K562 (cell line): Measurements from ENCODE around the gene TGM1. TPM values are rescaled to one million over a fixed set of nuclear protein-coding genes. Genes with fewer than 3 reads are reported as not detected.

ENCODE experiments used
- ATAC-seq: fragments of 200-7000 bp; cut with Tn5 transposase; 3 replicates; pipeline ENCODE4 v1.9.1; 2020; ENCODE audit warnings: moderate library complexity
- BruUV-seq: library from RNA; stranded (reverse); fragments of 400-500 nt; replicated peaks from 2 replicates; lab custom pipeline; 2021; lab: Mats Ljungman, UMichigan
- CTCF ChIA-PET: fragments of 300-600 bp; formaldehyde crosslinking; extraction: SDS; loops from one replicate; lab custom pipeline; 2021; ENCODE audit warnings: low intra/inter-chr PET ratio; lab: Yijun Ruan, JAX
- POLR2A ChIA-PET: fragments of 300-600, 350-650 bp; sonication (Branson Sonifier 250); formaldehyde crosslinking; extraction: SDS; loops from one replicate; lab custom pipeline; 2021; ENCODE audit warnings: antibody characterized with exemption, inconsistent platforms; lab: Yijun Ruan, JAX
- DNase-seq, 4 experiments: peaks; one replicate each; pipeline versions ENCODE4 v3.0.0 to v3.0.0-alpha.2; 2011 to 2018; ENCODE audit warnings: low spot score in 3 of 4, mixed read lengths in 3 of 4; ENCODE audit errors: extremely low read depth in 1 of 4
- FAIRE-seq: peaks from 2 replicates; lab custom pipeline; 2011; peaks lifted over from hg19 to GRCh38; lab: Jason Lieb, UNC
- H2AFZ ChIP-seq: 2 replicates; pipeline ENCODE4 v1.6.0; 2011; ENCODE audit warnings: low read depth, low read length, control low read depth, inconsistent platforms
- H3K27ac ChIP-seq: fragments of 200-600 bp; 3 replicates; pipeline ENCODE4 v1.8.0; 2011; ENCODE audit warnings: low read depth, mild to moderate bottlenecking, control low read depth, inconsistent platforms, low read length, moderate library complexity, mixed read lengths; ENCODE audit errors: extremely low read depth
- H3K27me3 ChIP-seq, 2 experiments: fragments of 300-600 bp in 1 of 2; 2 replicates in 1 of 2; 3 replicates in 1 of 2; pipeline versions ENCODE4 v1.6.0 to v1.8.0; 2011; ENCODE audit warnings: inconsistent platforms in 2 of 2, low read length in 2 of 2, mild to moderate bottlenecking in 1 of 2, mixed read lengths in 1 of 2, moderate library complexity in 1 of 2; ENCODE audit not compliant: control insufficient read depth in 2 of 2, insufficient read depth in 2 of 2
- H3K36me3 ChIP-seq: fragments of 300-600 bp; 3 replicates; pipeline ENCODE4 v1.8.0; 2011; ENCODE audit warnings: mild to moderate bottlenecking, low read length, inconsistent platforms; ENCODE audit not compliant: control insufficient read depth, insufficient read depth
- H3K4me1 ChIP-seq, 2 experiments: fragments of 200-600 bp in 1 of 2; replicated peaks in 1 of 2; 2 replicates in 1 of 2; 3 replicates in 1 of 2; pipeline versions ENCODE4 v1.5.1 to v1.8.0; 2011; ENCODE audit warnings: inconsistent platforms in 2 of 2, low read length in 2 of 2, mild to moderate bottlenecking in 1 of 2, mixed read lengths in 1 of 2, moderate library complexity in 1 of 2; ENCODE audit not compliant: control insufficient read depth in 2 of 2, insufficient read depth in 2 of 2
- H3K4me2 ChIP-seq: 2 replicates; pipeline ENCODE4 v1.6.1; 2011; ENCODE audit warnings: low read length, control low read depth, inconsistent platforms, mixed read lengths; ENCODE audit not compliant: insufficient read depth
- H3K4me3 ChIP-seq: fragments of 200-600 bp; sonication (generic), shearing (Covaris generic); 2 replicates; pipeline ENCODE4 v1.5.1; 2016; ENCODE audit warnings: control low read depth, inconsistent platforms
- H3K79me2 ChIP-seq: fragments of 200-600 bp; 3 replicates; pipeline ENCODE4 v1.8.0; 2011; ENCODE audit warnings: low read length, inconsistent platforms; ENCODE audit not compliant: control insufficient read depth, insufficient read depth
- H3K9ac ChIP-seq, 2 experiments: 2 replicates each; pipeline versions ENCODE4 v1.6.0 to v1.6.1; 2011; ENCODE audit warnings: low read depth in 2 of 2, low read length in 2 of 2, control low read depth in 1 of 2, inconsistent platforms in 1 of 2, mild to moderate bottlenecking in 1 of 2, mixed read lengths in 1 of 2; ENCODE audit not compliant: insufficient read depth in 1 of 2
- H3K9me1 ChIP-seq: one replicate; pipeline ENCODE4 v1.6.0; 2011; ENCODE audit warnings: inconsistent platforms, mild to moderate bottlenecking, low read length, moderate library complexity; ENCODE audit not compliant: control insufficient read depth, insufficient read depth
- H3K9me3 ChIP-seq: replicated peaks from 2 replicates; pipeline ENCODE4 v1.5.1; 2011; ENCODE audit warnings: low read depth, low read length, inconsistent platforms; ENCODE audit not compliant: control insufficient read depth, insufficient read depth
- H4K20me1 ChIP-seq: replicated peaks from 2 replicates; pipeline ENCODE4 v1.6.1; 2011; ENCODE audit warnings: low read length, inconsistent platforms, mixed read lengths; ENCODE audit not compliant: control insufficient read depth, insufficient read depth
- BMI1 ChIP-seq: fragments of 150-350 bp; IDR thresholded peaks from 2 replicates; pipeline ENCODE4 v1.6.1; 2014; ENCODE audit warnings: low read length
- ELK3 ChIP-seq: fragments of 450-650 bp; formaldehyde crosslinking; IDR thresholded peaks from 2 replicates; pipeline ENCODE4 v1.4.0; 2020; ENCODE audit warnings: mild to moderate bottlenecking
- FUS ChIP-seq: fragments of 200-400 bp; formaldehyde crosslinking; optimal IDR thresholded peaks from 2 replicates; pipeline ENCODE3; 2017; ENCODE audit warnings: low read depth, low read length
- GABPB1 ChIP-seq: sonication (generic); formaldehyde crosslinking; IDR thresholded peaks from 2 replicates; pipeline ENCODE4 v1.8.0; 2022; ENCODE audit warnings: mild to moderate bottlenecking, missing genetic modification reagents
- HMG20B ChIP-seq: fragments of 250-450 bp; sonication (Bioruptor Pico); IDR thresholded peaks from 2 replicates; pipeline ENCODE4 v1.5.0; 2021; ENCODE audit warnings: mild to moderate bottlenecking
- L3MBTL2 ChIP-seq: fragments of 450-650 bp; IDR thresholded peaks from 2 replicates; pipeline ENCODE4 v1.6.1; 2016; ENCODE audit warnings: mild to moderate bottlenecking, moderate library complexity
- MAFG ChIP-seq: fragments of 450-650 bp; conservative IDR thresholded peaks from 2 replicates; pipeline ENCODE4 v1.6.1; 2016; ENCODE audit warnings: missing genetic modification characterization, missing compliant biosample characterization
- MCM5 ChIP-seq: fragments of 450-650 bp; IDR thresholded peaks from 2 replicates; pipeline ENCODE4 v1.6.1; 2016; ENCODE audit warnings: low read depth
- NCOR1 ChIP-seq: fragments of 450-650 bp; IDR thresholded peaks from 2 replicates; pipeline ENCODE4 v1.6.1; 2016; ENCODE audit warnings: mild to moderate bottlenecking, moderate library complexity
- NFIX ChIP-seq: fragments of 250-450 bp; sonication (Bioruptor Pico); IDR thresholded peaks from 2 replicates; pipeline ENCODE4 v1.4.0; 2020; ENCODE audit warnings: low read depth, mild to moderate bottlenecking, moderate library complexity
- NFXL1 ChIP-seq: fragments of 450-650 bp; formaldehyde crosslinking; IDR thresholded peaks from 2 replicates; pipeline ENCODE4 v1.4.0; 2021; ENCODE audit warnings: mild to moderate bottlenecking
- PRMT5 ChIP-seq: sonication (generic); formaldehyde crosslinking; IDR thresholded peaks from 2 replicates; pipeline ENCODE4 v1.5.0; 2020; ENCODE audit warnings: missing genetic modification reagents
- PTBP1 ChIP-seq: fragments of 200-400 bp; formaldehyde crosslinking; IDR thresholded peaks from 2 replicates; pipeline ENCODE4 v1.6.1; 2017; ENCODE audit warnings: low read depth, low read length
- PYGO2 ChIP-seq: fragments of 450-650 bp; IDR thresholded peaks from 2 replicates; pipeline ENCODE4 v1.6.1; 2016; ENCODE audit warnings: mild to moderate bottlenecking, missing genetic modification characterization, moderate library complexity, missing compliant biosample characterization
- THAP12 ChIP-seq: fragments of 250-450 bp; sonication (Bioruptor Pico); IDR thresholded peaks from 2 replicates; pipeline ENCODE4 v1.9.0; 2021; ENCODE audit warnings: mild to moderate bottlenecking, inconsistent platforms
- ZNF12 ChIP-seq: sonication (generic); formaldehyde crosslinking; IDR thresholded peaks from 2 replicates; pipeline ENCODE4 v1.4.0; 2020; ENCODE audit warnings: mild to moderate bottlenecking, missing genetic modification reagents
- ZNF282 ChIP-seq: sonication (generic); formaldehyde crosslinking; IDR thresholded peaks from 2 replicates; pipeline ENCODE4 v1.8.1; 2023; ENCODE audit warnings: missing genetic modification reagents
- ZNF76 ChIP-seq: fragments of 250-450 bp; sonication (Bioruptor Pico); IDR thresholded peaks from 2 replicates; pipeline ENCODE4 v1.4.0; 2020; ENCODE audit warnings: mild to moderate bottlenecking, moderate library complexity, borderline replicate concordance
- WGBS: fragments of 100-300 bp; shearing (Covaris generic); methylation state at CpG from one replicate; pipeline ENCODE4 v1.1.6; 2016; ENCODE audit warnings: low coverage, mixed read lengths; ENCODE audit not compliant: insufficient coverage; ENCODE audit errors: missing lambda C conversion rate; 5-methylcytosine and 5-hydroxymethylcytosine counted together
- in situ Hi-C: fragments of 300-500 bp; cut with MboI; formaldehyde crosslinking; loops from 4 replicates; pipeline ENCODE4 v1.15.0; 2018; ENCODE audit warnings: inconsistent platforms, mixed read lengths
- intact Hi-C: fragments of 100-400 bp; cut with micrococcal nuclease; formaldehyde crosslinking; loops from 2 replicates; pipeline ENCODE4 v1.14.2; 2022
- polyA plus RNA-seq, 8 experiments: library from polyadenylated mRNA; depleted of rRNA in 4 of 8; stranded (reverse) in 5 of 8; unstranded in 3 of 8; fragments of >200 nt; fragmentation: Nextera tagmentation in 2 of 8; fragmentation: Illumina TruSeq in 1 of 8; extraction: Ambion mirVana in 2 of 8; extraction: Trizol in 1 of 8; gene quantifications; 2 replicates each; pipeline versions ENCODE4 v1.2.1 to v1.2.3, GENCODE V29; 2011 to 2014; ENCODE audit warnings: inconsistent platforms in 1 of 8, missing spikeins in 1 of 8
- total RNA-seq, 7 experiments: library from RNA; depleted of rRNA in 6 of 7; stranded (reverse); fragments of >200 nt in 6 of 7; fragmentation: Illumina TruSeq in 2 of 7; extraction: Trizol in 2 of 7; gene quantifications; 2 replicates each; pipeline versions ENCODE4 v1.2.1 to v1.2.3, GENCODE V29; 2011 to 2021; ENCODE audit warnings: low replicate concordance in 1 of 7
- TF ChIP-seq, protein P1 (sequence below): conservative IDR thresholded peaks from 2 replicates; pipeline ENCODE4 v1.6.1; 2011; ENCODE audit warnings: low read depth, mild to moderate bottlenecking, low read length; ENCODE audit not compliant: control insufficient read depth
- TF ChIP-seq, protein P2 (sequence below): sonication (generic); formaldehyde crosslinking; IDR thresholded peaks from 2 replicates; pipeline ENCODE4 v1.8.1; 2022; ENCODE audit warnings: missing genetic modification reagents

The TGM1 gene
- total and polyA plus RNA-seq, 9 of the 15 experiments (the other 6 are each of a cell fraction or from before 2014, with no cell fraction given), result 0.13 to 4.4 (median 0.88) TPM

DNA sequence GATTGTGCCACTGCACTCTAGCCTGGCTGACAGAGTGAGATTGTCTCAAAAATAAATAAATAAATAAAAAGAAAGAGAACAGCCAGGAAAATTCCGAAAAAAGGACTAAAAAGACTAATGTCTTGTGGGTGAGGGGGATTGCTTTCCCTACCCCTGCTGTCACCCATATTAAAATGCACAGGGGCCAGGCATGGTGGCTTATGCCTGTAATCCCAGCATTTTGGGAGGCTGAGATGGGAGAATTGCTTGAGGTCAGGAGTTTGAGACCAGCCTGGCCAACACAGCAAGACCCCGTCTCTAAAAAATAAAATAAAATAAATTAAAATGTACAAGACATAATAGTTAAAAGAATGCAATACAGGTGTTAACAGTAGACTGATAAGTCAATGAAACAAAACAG, 30.5 kb upstream of the TGM1 start:
- ChIA-PET POLR2A (interaction anchor here (0.7 to 0.8 kb wide), 2 partner anchors 23 to 51 kb away, joined by 3 to 4 read pairs; no protein-coding TSS in a partner anchor), CTCF (no interaction called here)
- Histone ChIP-seq H4K20me1 (no peaks in the 10 kb centered on the region), H3K4me3 (no peak overlapping the region), H3K4me2 (no peak overlapping the region), H3K4me1 (peaks cover 2 to 9% of the 10 kb centered on the region in 2 experiments; a peak in 3 of 5 replicates), H2AFZ (no peak overlapping the region), H3K27me3 (no peaks in the 10 kb centered on the region), H3K79me2 (no peaks in the 10 kb centered on the region), H3K27ac (no peak overlapping the region), H3K36me3 (peaks cover 40% of the 10 kb centered on the region), H3K9me3 (no peaks in the 10 kb centered on the region), H3K9ac (no peak overlapping the region), H3K9me1 (peaks cover 3% of the 10 kb centered on the region)
- BruUV-seq, result no TSS peak
- intact Hi-C loops, result no loop called here
- TF ChIP-seq NFXL1 (CRISPR knock-in tag) (no peak), MAFG (tag) (no peak), PRMT5 (CRISPR knock-in tag) (no peak), BMI1 (no peak), NFIX (no peak), PTBP1 (no peak), HMG20B (CRISPR knock-in tag) (no peak), ELK3 (no peak), NCOR1 (no peak), GABPB1 (CRISPR knock-in tag) (no peak), L3MBTL2 (no peak), PYGO2 (tag) (no peak), ZNF76 (CRISPR knock-in tag) (no peak), FUS (no peak), THAP12 (no peak), ZNF12 (CRISPR knock-in tag) (no peak), MCM5 (no peak), ZNF282 (no peak)
- TF ChIP-seq, protein P1, sequence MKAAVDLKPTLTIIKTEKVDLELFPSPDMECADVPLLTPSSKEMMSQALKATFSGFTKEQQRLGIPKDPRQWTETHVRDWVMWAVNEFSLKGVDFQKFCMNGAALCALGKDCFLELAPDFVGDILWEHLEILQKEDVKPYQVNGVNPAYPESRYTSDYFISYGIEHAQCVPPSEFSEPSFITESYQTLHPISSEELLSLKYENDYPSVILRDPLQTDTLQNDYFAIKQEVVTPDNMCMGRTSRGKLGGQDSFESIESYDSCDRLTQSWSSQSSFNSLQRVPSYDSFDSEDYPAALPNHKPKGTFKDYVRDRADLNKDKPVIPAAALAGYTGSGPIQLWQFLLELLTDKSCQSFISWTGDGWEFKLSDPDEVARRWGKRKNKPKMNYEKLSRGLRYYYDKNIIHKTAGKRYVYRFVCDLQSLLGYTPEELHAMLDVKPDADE, result no peak
- TF ChIP-seq, protein P2, sequence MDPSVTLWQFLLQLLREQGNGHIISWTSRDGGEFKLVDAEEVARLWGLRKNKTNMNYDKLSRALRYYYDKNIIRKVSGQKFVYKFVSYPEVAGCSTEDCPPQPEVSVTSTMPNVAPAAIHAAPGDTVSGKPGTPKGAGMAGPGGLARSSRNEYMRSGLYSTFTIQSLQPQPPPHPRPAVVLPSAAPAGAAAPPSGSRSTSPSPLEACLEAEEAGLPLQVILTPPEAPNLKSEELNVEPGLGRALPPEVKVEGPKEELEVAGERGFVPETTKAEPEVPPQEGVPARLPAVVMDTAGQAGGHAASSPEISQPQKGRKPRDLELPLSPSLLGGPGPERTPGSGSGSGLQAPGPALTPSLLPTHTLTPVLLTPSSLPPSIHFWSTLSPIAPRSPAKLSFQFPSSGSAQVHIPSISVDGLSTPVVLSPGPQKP (CRISPR knock-in tag), result no peak
- WGBS, result 80% methylated on average over 1 of the region's 2 CpGs
- no peak for ATAC-seq
- in situ Hi-C loops, result loop anchor here (10.0 kb wide), 1 partner anchor 279 kb away; no protein-coding TSS in a partner anchor
- FAIRE-seq, result no peak
- DNase-seq, result no peak
